HepG2 (cell line): ENCODE data around the gene RNF213. TPM values are rescaled to one million over a fixed set of nuclear protein-coding genes. Genes with fewer than 3 reads are reported as not detected.

Source experiments
- ATAC-seq: fragments of 200-7000 bp; cut with Tn5 transposase; 3 replicates; pipeline ENCODE4 v1.9.1; 2020; ENCODE audit warnings: mild to moderate bottlenecking, moderate library complexity
- BruUV-seq: library from RNA; stranded (reverse); fragments of 400-500 nt; replicated peaks from 2 replicates; lab custom pipeline; 2021; lab: Mats Ljungman, UMichigan
- CTCF ChIA-PET: fragments of 300-600 bp; formaldehyde crosslinking; extraction: SDS; loops from one replicate; lab custom pipeline; 2021; ENCODE audit warnings: low total read pairs, inconsistent platforms, low intra/inter-chr PET ratio; lab: Yijun Ruan, JAX
- POLR2A ChIA-PET: fragments of 350-600 bp; sonication (Branson Sonifier 250); formaldehyde crosslinking; loops from one replicate; lab custom pipeline; 2020; ENCODE audit warnings: antibody characterized with exemption, inconsistent platforms; lab: Yijun Ruan, JAX
- DNase-seq: peaks from one replicate; pipeline ENCODE4 v3.0.0-alpha.2; 2015; ENCODE audit warnings: low spot score
- FAIRE-seq: peaks from 3 replicates; lab custom pipeline; 2011; peaks lifted over from hg19 to GRCh38; lab: Jason Lieb, UNC
- H2AFZ ChIP-seq: one replicate; pipeline ENCODE4 v1.6.1; 2011; ENCODE audit warnings: low read length, inconsistent platforms
- H3K27ac ChIP-seq: fragments of 300-600 bp; 3 replicates; pipeline ENCODE4 v1.8.0; 2011; ENCODE audit warnings: mixed run types, mild to moderate bottlenecking, mixed read lengths, low read length, inconsistent platforms; ENCODE audit not compliant: insufficient read depth; ENCODE audit errors: extremely low read length
- H3K27me3 ChIP-seq, 2 experiments: fragments of 200-600 bp in 1 of 2; 2 replicates in 1 of 2; 3 replicates in 1 of 2; pipeline versions ENCODE4 v1.6.0 to v1.8.0; 2011; ENCODE audit warnings: low read length in 2 of 2, mild to moderate bottlenecking in 2 of 2, moderate library complexity in 2 of 2, inconsistent platforms in 1 of 2; ENCODE audit not compliant: insufficient read depth in 2 of 2, control insufficient read depth in 1 of 2
- H3K36me3 ChIP-seq, 2 experiments: fragments of 200-600 bp in 1 of 2; replicated peaks in 1 of 2; 2 replicates in 1 of 2; 3 replicates in 1 of 2; pipeline versions ENCODE4 v1.5.1 to v1.8.0; 2011; ENCODE audit warnings: low read length in 2 of 2, inconsistent platforms in 1 of 2; ENCODE audit not compliant: insufficient read depth in 2 of 2, control insufficient read depth in 1 of 2
- H3K4me1 ChIP-seq: 2 replicates; pipeline ENCODE4 v1.5.1; 2012; ENCODE audit warnings: low read length, inconsistent platforms; ENCODE audit not compliant: insufficient read depth
- H3K4me2 ChIP-seq: 2 replicates; pipeline ENCODE4 v1.6.0; 2011; ENCODE audit warnings: low read depth, low read length, inconsistent platforms
- H3K4me3 ChIP-seq, 3 experiments: fragments of 200-600 bp in 1 of 3; sonication (generic), shearing (Covaris generic) in 1 of 3; replicated peaks in 1 of 3; 2 replicates each; pipeline ENCODE4 v1.5.1; 2011 to 2016; ENCODE audit warnings: low read length in 3 of 3, inconsistent platforms in 2 of 3, low read depth in 2 of 3, mild to moderate bottlenecking in 2 of 3, control low read depth in 1 of 3, mixed read lengths in 1 of 3; ENCODE audit not compliant: insufficient read depth in 1 of 3
- H3K79me2 ChIP-seq: one replicate; pipeline ENCODE4 v1.6.1; 2011; ENCODE audit warnings: low read length, inconsistent platforms; ENCODE audit not compliant: insufficient read depth
- H3K9ac ChIP-seq: 2 replicates; pipeline ENCODE4 v1.6.0; 2011; ENCODE audit warnings: mild to moderate bottlenecking, low read depth, low read length, inconsistent platforms; ENCODE audit not compliant: insufficient read depth
- H3K9me3 ChIP-seq: 2 replicates; pipeline ENCODE4 v1.5.1; 2012; ENCODE audit warnings: mild to moderate bottlenecking, low read length
- H4K20me1 ChIP-seq: 2 replicates; pipeline ENCODE4 v1.6.0; 2011; ENCODE audit warnings: inconsistent platforms, mild to moderate bottlenecking, low read length, moderate library complexity; ENCODE audit not compliant: insufficient read depth
- AGO1 ChIP-seq: fragments of 200-400 bp; formaldehyde crosslinking; IDR thresholded peaks from 2 replicates; pipeline ENCODE4 v1.6.1; 2017; ENCODE audit warnings: mild to moderate bottlenecking, low read depth, low read length, moderate library complexity; ENCODE audit not compliant: poor library complexity, severe bottlenecking
- AKAP8 ChIP-seq: sonication (generic); formaldehyde crosslinking; IDR thresholded peaks from 2 replicates; pipeline ENCODE4 v1.5.1; 2020; ENCODE audit warnings: mild to moderate bottlenecking, missing genetic modification reagents
- FOXP1 ChIP-seq, 2 experiments: fragments of 450-650 bp in 1 of 2; IDR thresholded peaks; 2 replicates each; pipeline ENCODE4 v1.6.1; 2017 to 2018; ENCODE audit warnings: antibody characterized with exemption in 1 of 2
- HNF4A ChIP-seq: sonication (generic); formaldehyde crosslinking; IDR thresholded peaks from 2 replicates; pipeline ENCODE4 v1.4.0; 2020; ENCODE audit warnings: missing genetic modification reagents
- HNRNPK ChIP-seq: fragments of 200-400 bp; formaldehyde crosslinking; IDR thresholded peaks from 2 replicates; pipeline ENCODE4 v1.6.1; 2018; ENCODE audit warnings: low read length, low read depth, moderate library complexity, mild to moderate bottlenecking; ENCODE audit not compliant: poor library complexity, severe bottlenecking
- MNT ChIP-seq: fragments of 450-650 bp; IDR thresholded peaks from 2 replicates; pipeline ENCODE4 v1.6.1; 2016
- PAX8 ChIP-seq: sonication (generic); formaldehyde crosslinking; IDR thresholded peaks from 2 replicates; pipeline ENCODE4 v1.8.0; 2022; ENCODE audit warnings: mild to moderate bottlenecking, missing genetic modification reagents, borderline replicate concordance
- POLR2G ChIP-seq: fragments of 200-400 bp; formaldehyde crosslinking; IDR thresholded peaks from 2 replicates; pipeline ENCODE4 v1.6.1; 2018; ENCODE audit warnings: mild to moderate bottlenecking, low read depth, low read length, moderate library complexity
- SRY ChIP-seq: sonication (generic); formaldehyde crosslinking; IDR thresholded peaks from 2 replicates; pipeline ENCODE4 v1.8.0; 2022; ENCODE audit warnings: mild to moderate bottlenecking, missing genetic modification reagents
- SUZ12 ChIP-seq: fragments of 150-350 bp; IDR thresholded peaks from 2 replicates; pipeline ENCODE4 v1.6.1; 2014; ENCODE audit warnings: low read depth, low read length
- TGIF2 ChIP-seq: IDR thresholded peaks from 2 replicates; pipeline ENCODE4 v1.6.1; 2016; ENCODE audit warnings: control low read depth, missing compliant biosample characterization
- ZBTB43 ChIP-seq: sonication (generic); formaldehyde crosslinking; conservative IDR thresholded peaks from 2 replicates; pipeline ENCODE4 v1.4.0; 2020; ENCODE audit warnings: missing genetic modification reagents
- ZNF577 ChIP-seq: sonication (generic); formaldehyde crosslinking; IDR thresholded peaks from 2 replicates; pipeline ENCODE4 v1.4.0; 2020; ENCODE audit warnings: mild to moderate bottlenecking, low read depth, missing genetic modification reagents, borderline replicate concordance
- ZNF800 ChIP-seq: sonication (generic); formaldehyde crosslinking; IDR thresholded peaks from 2 replicates; pipeline ENCODE4 v1.4.0; 2020; ENCODE audit warnings: missing genetic modification reagents
- WGBS: methylation state at CpG from one replicate; pipeline ENCODE4 v1.1.6; 2017; ENCODE audit warnings: low lambda C conversion rate; 5-methylcytosine and 5-hydroxymethylcytosine counted together
- in situ Hi-C: cut with HindIII; loops from 2 replicates; pipeline ENCODE4 v1.10.0; 2017; ENCODE audit warnings: low pct_unique_long_range_greater_than_20kb; ENCODE audit not compliant: extremely low pct_ligation_motif_present
- intact Hi-C: fragments of 100-400 bp; cut with micrococcal nuclease; formaldehyde crosslinking; loops from one replicate; pipeline ENCODE4 v1.10.0; 2022; ENCODE audit not compliant: unreplicated experiment
- polyA plus RNA-seq, 8 experiments: library from polyadenylated mRNA; depleted of rRNA in 3 of 8; stranded (reverse) in 7 of 8; unstranded in 1 of 8; fragments of >200 nt; fragmentation: Illumina TruSeq in 4 of 8; extraction: Trizol in 4 of 8; gene quantifications; 2 replicates each; pipeline versions ENCODE4 v1.2.1 to v1.2.3, GENCODE V29; 2011 to 2016; ENCODE audit warnings: low read depth in 4 of 8, missing spikeins in 1 of 8, mixed read lengths in 1 of 8; ENCODE audit not compliant: insufficient read depth in 1 of 8
- total RNA-seq, 5 experiments: library from RNA; depleted of rRNA; stranded (reverse); fragments of >200 nt; fragmentation: Illumina TruSeq; extraction: Trizol; gene quantifications; 2 replicates each; pipeline ENCODE4 v1.2.3, GENCODE V29; 2016; ENCODE audit warnings: low read depth in 1 of 5

The RNF213 gene
- total and polyA plus RNA-seq, 2 of the 13 experiments (the other 11 are each of a cell fraction or from before 2014, with no cell fraction given): 38.6 to 38.7 TPM

GRCh38 chr17:80236911-80237310 is 23.7 kb upstream of the RNF213 start:
- POLR2A ChIA-PET: interaction anchor here (0.6 kb wide), 1 partner anchor 99 kb away, joined by 3 read pairs; no protein-coding TSS in a partner anchor
- CTCF ChIA-PET: no interaction called here
- Histone ChIP-seq H3K79me2 (no peaks in the 10 kb centered on the region), H3K36me3 (peaks cover 9 to 37% of the 10 kb centered on the region in 2 experiments; a peak in 4 of 5 replicates), H2AFZ (no peak overlapping the region), H4K20me1 (no peaks in the 10 kb centered on the region), H3K27ac (no peak overlapping the region), H3K4me2 (no peak overlapping the region), H3K4me3 (no peak overlapping the region), H3K4me1 (no peaks in the 10 kb centered on the region)
- no peak for DNase-seq
- no peak for FAIRE-seq
- 94% methylated on average over 17 of the region's 17 CpGs for WGBS
- in situ Hi-C loops: no loop called here
- ATAC-seq: no peak
- TF ChIP-seq SUZ12 (no peak), AKAP8 (no peak), SRY (CRISPR knock-in tag) (no peak), ZNF800 (CRISPR knock-in tag) (no peak), ZNF577 (CRISPR knock-in tag) (no peak), HNF4A (CRISPR knock-in tag) (no peak), AGO1 (no peak), FOXP1 (IDR thresholded peaks at IDR 0.05) (no peak), FOXP1 (CRISPR knock-in tag; IDR thresholded peaks at IDR 0.05) (no peak), MNT (no peak), PAX8 (no peak), POLR2G (no peak), TGIF2 (CRISPR knock-in tag) (no peak), HNRNPK (no peak), ZBTB43 (CRISPR knock-in tag) (no peak)
- TF ChIP-seq, all 625 proteins: peak for 0
- BruUV-seq: no TSS peak
- peaks cover 9% of the 10 kb centered on the region; the same call in 1 of the 2 replicates for H3K9me3 ChIP-seq
- no peak overlapping the region for H3K9ac ChIP-seq
- no peaks in the 10 kb centered on the region; a peak in 1 of 5 replicates for H3K27me3 ChIP-seq
- intact Hi-C loops: no loop called here
